ENCODE measurements around the gene ZNF483. TPM values are rescaled to one million over a fixed set of nuclear protein-coding genes. Genes with fewer than 3 reads are reported as not detected.

The ZNF483 gene
- polyA plus RNA-seq, 1 of the 3 experiments (the other 2 are of a cell fraction) = 0.53 TPM

DNA sequence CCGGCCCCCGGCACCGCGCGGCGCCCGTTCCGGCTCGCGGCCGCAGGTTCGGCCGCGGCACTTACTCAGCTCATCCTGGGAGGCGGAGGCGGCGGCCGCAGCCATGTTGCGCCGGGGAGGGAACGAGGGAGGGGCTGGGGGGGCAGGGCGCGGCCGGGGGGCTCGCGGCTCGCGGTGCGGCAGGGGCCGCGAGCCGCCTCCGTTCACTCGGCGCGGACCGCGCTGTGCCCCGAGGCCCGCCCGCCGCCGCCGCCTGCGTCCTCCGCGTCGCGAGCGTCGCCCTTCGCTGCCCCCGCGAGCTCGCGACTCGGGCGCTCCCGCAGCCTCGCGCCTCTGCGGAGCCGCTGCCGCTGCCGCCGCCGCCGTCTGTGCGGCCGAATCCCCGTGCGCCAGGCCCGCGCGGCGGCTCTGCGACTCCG, 41.5 kb upstream of the ZNF483 start:
- H3K9ac ChIP-seq = no peak overlapping the region
- peak overlapping the region; percentile 37 to 87; a peak in 3 of 4 replicates for H3K27ac ChIP-seq (ENCODE audit: low read depth in 2 of 2, low read length in 1 of 2)

DNA sequence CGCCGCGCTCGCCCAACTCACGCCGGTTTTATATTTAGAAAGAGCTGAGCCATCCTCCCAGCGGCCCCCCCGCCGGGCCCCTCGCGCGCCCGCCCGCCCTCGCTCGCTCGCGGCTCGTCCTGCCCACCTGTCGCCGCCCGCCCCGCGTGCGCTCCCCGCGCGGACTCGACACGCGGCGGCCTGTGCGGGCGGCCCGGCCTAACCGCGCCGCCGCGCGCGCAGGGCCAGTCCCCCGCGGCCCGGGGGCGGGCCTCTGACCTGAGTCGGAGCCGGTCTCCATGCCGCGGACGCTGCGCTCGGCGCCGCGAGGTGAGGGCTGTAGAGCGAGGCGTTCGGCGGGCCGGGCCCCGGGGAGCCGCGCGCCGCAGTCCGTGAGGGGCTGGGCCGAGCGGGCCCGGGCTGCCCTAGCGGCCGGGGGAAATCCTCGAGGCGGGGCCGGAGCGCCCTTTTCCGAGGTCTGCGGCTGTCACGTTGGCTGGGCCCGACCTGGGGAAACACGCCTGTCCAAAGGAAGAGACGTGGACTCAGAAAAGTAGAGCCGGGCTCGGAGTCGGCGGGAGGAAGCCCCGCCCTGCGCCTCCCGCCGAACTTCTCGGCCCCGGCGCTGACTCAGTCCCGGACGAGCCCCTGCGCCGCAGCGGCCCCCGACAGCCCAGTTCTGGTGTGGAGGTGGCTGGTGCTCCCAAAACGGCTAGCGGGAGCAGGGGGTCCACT, 41.0 kb upstream of the ZNF483 start, which contains the start of gene ECPAS:
ECPAS (minus strand) TSS at position 526 of the 714 bp plus-strand sequence. CDS start 11,465 bp downstream, outside the sequence.
- Histone ChIP-seq H3K36me3 (replicated peaks in 1 of 2; ENCODE audit: control insufficient read depth in 1 of 2, insufficient read depth in 2 of 2, low read length in 1 of 2) (no peaks in the 10 kb centered on the region), H3K4me1 (ENCODE audit: control insufficient read depth in 1 of 2, insufficient read depth in 2 of 2, low read depth in 1 of 2, low read length in 1 of 2) (peaks cover 5 to 6% of the 10 kb centered on the region in 2 experiments; a peak in 3 of 4 replicates), H3K9me2 (no peaks in the 10 kb centered on the region), H4K20me1 (ENCODE audit: insufficient read depth) (peaks cover 31% of the 10 kb centered on the region), H3K27ac (ENCODE audit: low read depth in 2 of 2, low read length in 1 of 2) (peak within 1 kb of the TSS; percentile 76 to 87), H3K79me2 (ENCODE audit: insufficient read depth) (peaks cover 41% of the 10 kb centered on the region), H3K4me2 (peak within 1 kb of the TSS; percentile 82), H3K9me3 (no peaks in the 10 kb centered on the region), H3K4me3 (ENCODE audit: low read depth in 2 of 2, low read length in 1 of 2) (peak within 1 kb of the TSS; percentile 81 to 88), H2AFZ (ENCODE audit: low read depth) (peak within 1 kb of the TSS; percentile 93), H3K27me3 (ENCODE audit: insufficient read depth) (no peaks in the 10 kb centered on the region), H3F3A (replicated peaks; ENCODE audit: insufficient read depth) (peaks cover 9% of the 10 kb centered on the region), H3K9ac (peak within 1 kb of the TSS; percentile 73)
- DNase-seq = peak; percentile 89
- ChIA-PET CTCF (interaction anchor here (0.6 to 1.0 kb wide), 2 partner anchors 18 to 21 kb away, joined by 3 read pairs; no protein-coding TSS in a partner anchor), POLR2A (interaction anchor here (1.7 kb wide), 1 partner anchor 41 kb away, joined by 7 read pairs; the partner anchor contains the start of gene ZNF483)
- WGBS (ENCODE audit: low lambda C conversion rate) = 2% methylated on average over 21 of the region's 101 CpGs
- TF ChIP-seq, protein P1, sequence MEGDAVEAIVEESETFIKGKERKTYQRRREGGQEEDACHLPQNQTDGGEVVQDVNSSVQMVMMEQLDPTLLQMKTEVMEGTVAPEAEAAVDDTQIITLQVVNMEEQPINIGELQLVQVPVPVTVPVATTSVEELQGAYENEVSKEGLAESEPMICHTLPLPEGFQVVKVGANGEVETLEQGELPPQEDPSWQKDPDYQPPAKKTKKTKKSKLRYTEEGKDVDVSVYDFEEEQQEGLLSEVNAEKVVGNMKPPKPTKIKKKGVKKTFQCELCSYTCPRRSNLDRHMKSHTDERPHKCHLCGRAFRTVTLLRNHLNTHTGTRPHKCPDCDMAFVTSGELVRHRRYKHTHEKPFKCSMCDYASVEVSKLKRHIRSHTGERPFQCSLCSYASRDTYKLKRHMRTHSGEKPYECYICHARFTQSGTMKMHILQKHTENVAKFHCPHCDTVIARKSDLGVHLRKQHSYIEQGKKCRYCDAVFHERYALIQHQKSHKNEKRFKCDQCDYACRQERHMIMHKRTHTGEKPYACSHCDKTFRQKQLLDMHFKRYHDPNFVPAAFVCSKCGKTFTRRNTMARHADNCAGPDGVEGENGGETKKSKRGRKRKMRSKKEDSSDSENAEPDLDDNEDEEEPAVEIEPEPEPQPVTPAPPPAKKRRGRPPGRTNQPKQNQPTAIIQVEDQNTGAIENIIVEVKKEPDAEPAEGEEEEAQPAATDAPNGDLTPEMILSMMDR (IDR thresholded peaks at IDR 0.05) = peak; percentile 19; the same call in 1 of the 2 replicates
- TF ChIP-seq SIN3A (IDR thresholded peaks at IDR 0.05; ENCODE audit: borderline replicate concordance, low read depth, low read length) (peak; percentile 47; the same call in 1 of the 2 replicates), EZH2phosphoT487 (IDR thresholded peaks at IDR 0.05; ENCODE audit: borderline replicate concordance, low read depth) (no peak), FOXM1 (IDR thresholded peaks at IDR 0.05; ENCODE audit: low read depth) (no peak), RFX5 (IDR thresholded peaks at IDR 0.05; ENCODE audit: low read length) (no peak), EP300 (IDR thresholded peaks at IDR 0.05; ENCODE audit: borderline replicate concordance in 1 of 2, low read depth in 1 of 2, low read length in 1 of 2) (no peak), CHD2 (IDR thresholded peaks at IDR 0.05; ENCODE audit: low read length, partially characterized antibody) (no peak), GABPA (IDR thresholded peaks at IDR 0.05; ENCODE audit: low read depth) (0 out of 2 replicates have a peak, but pooled peaks have one; percentile 20), RCOR1 (IDR thresholded peaks at IDR 0.05; ENCODE audit: low read length) (no peak), RXRA (IDR thresholded peaks at IDR 0.05; ENCODE audit: borderline replicate concordance, low read depth) (no peak; the same call in 1 of the 2 replicates)
- TF ChIP-seq, protein P2, sequence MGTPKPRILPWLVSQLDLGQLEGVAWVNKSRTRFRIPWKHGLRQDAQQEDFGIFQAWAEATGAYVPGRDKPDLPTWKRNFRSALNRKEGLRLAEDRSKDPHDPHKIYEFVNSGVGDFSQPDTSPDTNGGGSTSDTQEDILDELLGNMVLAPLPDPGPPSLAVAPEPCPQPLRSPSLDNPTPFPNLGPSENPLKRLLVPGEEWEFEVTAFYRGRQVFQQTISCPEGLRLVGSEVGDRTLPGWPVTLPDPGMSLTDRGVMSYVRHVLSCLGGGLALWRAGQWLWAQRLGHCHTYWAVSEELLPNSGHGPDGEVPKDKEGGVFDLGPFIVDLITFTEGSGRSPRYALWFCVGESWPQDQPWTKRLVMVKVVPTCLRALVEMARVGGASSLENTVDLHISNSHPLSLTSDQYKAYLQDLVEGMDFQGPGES (IDR thresholded peaks at IDR 0.05; ENCODE audit: low read depth, low read length) = no peak
- TF ChIP-seq, protein P3, sequence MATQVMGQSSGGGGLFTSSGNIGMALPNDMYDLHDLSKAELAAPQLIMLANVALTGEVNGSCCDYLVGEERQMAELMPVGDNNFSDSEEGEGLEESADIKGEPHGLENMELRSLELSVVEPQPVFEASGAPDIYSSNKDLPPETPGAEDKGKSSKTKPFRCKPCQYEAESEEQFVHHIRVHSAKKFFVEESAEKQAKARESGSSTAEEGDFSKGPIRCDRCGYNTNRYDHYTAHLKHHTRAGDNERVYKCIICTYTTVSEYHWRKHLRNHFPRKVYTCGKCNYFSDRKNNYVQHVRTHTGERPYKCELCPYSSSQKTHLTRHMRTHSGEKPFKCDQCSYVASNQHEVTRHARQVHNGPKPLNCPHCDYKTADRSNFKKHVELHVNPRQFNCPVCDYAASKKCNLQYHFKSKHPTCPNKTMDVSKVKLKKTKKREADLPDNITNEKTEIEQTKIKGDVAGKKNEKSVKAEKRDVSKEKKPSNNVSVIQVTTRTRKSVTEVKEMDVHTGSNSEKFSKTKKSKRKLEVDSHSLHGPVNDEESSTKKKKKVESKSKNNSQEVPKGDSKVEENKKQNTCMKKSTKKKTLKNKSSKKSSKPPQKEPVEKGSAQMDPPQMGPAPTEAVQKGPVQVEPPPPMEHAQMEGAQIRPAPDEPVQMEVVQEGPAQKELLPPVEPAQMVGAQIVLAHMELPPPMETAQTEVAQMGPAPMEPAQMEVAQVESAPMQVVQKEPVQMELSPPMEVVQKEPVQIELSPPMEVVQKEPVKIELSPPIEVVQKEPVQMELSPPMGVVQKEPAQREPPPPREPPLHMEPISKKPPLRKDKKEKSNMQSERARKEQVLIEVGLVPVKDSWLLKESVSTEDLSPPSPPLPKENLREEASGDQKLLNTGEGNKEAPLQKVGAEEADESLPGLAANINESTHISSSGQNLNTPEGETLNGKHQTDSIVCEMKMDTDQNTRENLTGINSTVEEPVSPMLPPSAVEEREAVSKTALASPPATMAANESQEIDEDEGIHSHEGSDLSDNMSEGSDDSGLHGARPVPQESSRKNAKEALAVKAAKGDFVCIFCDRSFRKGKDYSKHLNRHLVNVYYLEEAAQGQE (IDR thresholded peaks at IDR 0.05; ENCODE audit: low read depth, low read length) = no peak
- TF ChIP-seq, protein P4, sequence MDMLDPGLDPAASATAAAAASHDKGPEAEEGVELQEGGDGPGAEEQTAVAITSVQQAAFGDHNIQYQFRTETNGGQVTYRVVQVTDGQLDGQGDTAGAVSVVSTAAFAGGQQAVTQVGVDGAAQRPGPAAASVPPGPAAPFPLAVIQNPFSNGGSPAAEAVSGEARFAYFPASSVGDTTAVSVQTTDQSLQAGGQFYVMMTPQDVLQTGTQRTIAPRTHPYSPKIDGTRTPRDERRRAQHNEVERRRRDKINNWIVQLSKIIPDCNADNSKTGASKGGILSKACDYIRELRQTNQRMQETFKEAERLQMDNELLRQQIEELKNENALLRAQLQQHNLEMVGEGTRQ (IDR thresholded peaks at IDR 0.05; ENCODE audit: borderline replicate concordance, low read depth, low read length) = no peak

More for the DNA sequence above, 41.5 kb upstream of the ZNF483 start:
- H3K27me3 ChIP-seq (ENCODE audit: insufficient read depth) = no peaks in the 10 kb centered on the region
- no peak overlapping the region for H2AFZ ChIP-seq (ENCODE audit: low read depth)
- no peaks in the 10 kb centered on the region for H3K36me3 ChIP-seq (replicated peaks in 1 of 2; ENCODE audit: control insufficient read depth in 1 of 2, insufficient read depth in 2 of 2, low read length in 1 of 2)
- H3F3A ChIP-seq (replicated peaks; ENCODE audit: insufficient read depth) = peaks cover 9% of the 10 kb centered on the region
- ChIA-PET POLR2A (interaction anchor here (0.8 to 1.7 kb wide), 3 partner anchors 9 to 41 kb away, joined by 3 to 7 read pairs (median 3); partner anchors contain the start of gene ZNF483), CTCF (interaction anchor here (0.6 to 1.0 kb wide), 2 partner anchors 17 to 22 kb away, joined by 3 read pairs; no protein-coding TSS in a partner anchor)
- DNase-seq = peak; percentile 91
- H3K9me3 ChIP-seq = no peaks in the 10 kb centered on the region
- TF ChIP-seq RCOR1 (IDR thresholded peaks at IDR 0.05; ENCODE audit: low read length) (no peak), GABPA (IDR thresholded peaks at IDR 0.05; ENCODE audit: low read depth) (no peak)
- TF ChIP-seq, protein P5, sequence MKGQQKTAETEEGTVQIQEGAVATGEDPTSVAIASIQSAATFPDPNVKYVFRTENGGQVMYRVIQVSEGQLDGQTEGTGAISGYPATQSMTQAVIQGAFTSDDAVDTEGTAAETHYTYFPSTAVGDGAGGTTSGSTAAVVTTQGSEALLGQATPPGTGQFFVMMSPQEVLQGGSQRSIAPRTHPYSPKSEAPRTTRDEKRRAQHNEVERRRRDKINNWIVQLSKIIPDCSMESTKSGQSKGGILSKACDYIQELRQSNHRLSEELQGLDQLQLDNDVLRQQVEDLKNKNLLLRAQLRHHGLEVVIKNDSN (IDR thresholded peaks at IDR 0.05; ENCODE audit: borderline replicate concordance, low read depth) = no peak
- H3K4me2 ChIP-seq = no peak overlapping the region
- peaks cover 37% of the 10 kb centered on the region for H4K20me1 ChIP-seq (ENCODE audit: insufficient read depth)
- H3K79me2 ChIP-seq (ENCODE audit: insufficient read depth) = peaks cover 46% of the 10 kb centered on the region
- whole genome bisulfite sequencing (ENCODE audit: low lambda C conversion rate) = 0% methylated on average over 3 of the region's 78 CpGs
- H3K9me2 ChIP-seq = no peaks in the 10 kb centered on the region
- H3K4me3 ChIP-seq (ENCODE audit: low read depth in 2 of 2, low read length in 1 of 2) = peak overlapping the region; percentile 81 to 88; a peak in 3 of 4 replicates
- peaks cover 5 to 6% of the 10 kb centered on the region in 2 experiments; a peak in 3 of 4 replicates for H3K4me1 ChIP-seq (ENCODE audit: control insufficient read depth in 1 of 2, insufficient read depth in 2 of 2, low read depth in 1 of 2, low read length in 1 of 2)
